NCI-H187 treated with DMSO at 0.1 percent for 48 hours (cell line): ENCODE data around the gene PCDHGB1.
"Not testable (repeated sequence)": the region's sequence is repeated elsewhere in the genome, so short reads cannot be mapped to it uniquely, and the experiment has no call there.

ENCODE experiments used
- DNase-seq: peaks from one replicate; lab custom pipeline; 2025; lab: John Stamatoyannopoulos, UW

Gene PCDHGB1

GRCh38 chr5:141383345-141383744, 33.4 kb downstream of the PCDHGB1 start:
- no peak for DNase-seq

- DNase-seq: no peak
These were observed 34.8 kb downstream of the PCDHGB1 start for GRCh38 chr5:141384471-141385267.

- not testable (repeated sequence) for DNase-seq
These were observed 37.8 kb downstream of the PCDHGB1 start, which contains the start of gene PCDHGB4 for GRCh38 chr5:141387557-141388311. PCDHGB4 (plus strand) TSS chr5:141387698; CDS start chr5:141387885, 187 bp downstream.

- DNase-seq: no peak
These were observed 38.8 kb downstream of the PCDHGB1 start for GRCh38 chr5:141388661-141389060.

DNA sequence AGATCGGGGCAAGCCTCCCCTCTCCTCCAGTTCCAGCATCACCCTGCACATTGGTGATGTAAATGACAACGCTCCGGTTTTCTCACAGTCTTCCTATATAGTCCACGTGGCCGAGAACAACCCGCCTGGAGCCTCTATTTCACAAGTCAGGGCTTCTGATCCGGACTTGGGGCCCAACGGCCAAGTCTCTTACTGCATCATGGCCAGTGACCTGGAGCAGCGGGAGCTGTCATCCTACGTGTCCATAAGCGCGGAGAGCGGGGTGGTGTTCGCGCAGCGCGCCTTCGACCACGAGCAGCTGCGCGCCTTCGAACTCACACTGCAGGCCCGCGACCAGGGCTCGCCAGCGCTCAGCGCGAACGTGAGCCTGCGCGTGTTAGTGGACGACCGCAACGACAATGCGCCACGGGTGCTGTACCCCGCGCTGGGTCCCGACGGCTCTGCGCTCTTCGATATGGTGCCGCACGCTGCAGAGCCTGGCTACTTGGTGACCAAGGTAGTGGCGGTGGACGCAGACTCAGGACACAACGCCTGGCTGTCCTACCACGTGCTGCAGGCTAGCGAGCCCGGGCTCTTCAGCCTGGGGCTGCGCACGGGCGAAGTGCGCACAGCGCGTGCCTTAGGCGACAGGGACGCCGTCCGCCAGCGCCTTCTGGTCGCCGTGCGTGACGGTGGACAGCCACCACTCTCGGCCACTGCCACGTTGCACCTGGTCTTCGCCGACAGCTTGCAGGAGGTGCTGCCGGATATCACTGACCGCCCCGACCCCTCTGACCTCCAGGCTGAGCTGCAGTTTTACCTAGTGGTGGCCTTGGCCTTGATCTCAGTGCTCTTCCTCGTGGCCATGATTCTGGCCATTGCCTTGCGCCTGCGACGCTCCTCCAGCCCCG, 39.5 kb downstream of the PCDHGB1 start:
- no peak for DNase-seq

DNA sequence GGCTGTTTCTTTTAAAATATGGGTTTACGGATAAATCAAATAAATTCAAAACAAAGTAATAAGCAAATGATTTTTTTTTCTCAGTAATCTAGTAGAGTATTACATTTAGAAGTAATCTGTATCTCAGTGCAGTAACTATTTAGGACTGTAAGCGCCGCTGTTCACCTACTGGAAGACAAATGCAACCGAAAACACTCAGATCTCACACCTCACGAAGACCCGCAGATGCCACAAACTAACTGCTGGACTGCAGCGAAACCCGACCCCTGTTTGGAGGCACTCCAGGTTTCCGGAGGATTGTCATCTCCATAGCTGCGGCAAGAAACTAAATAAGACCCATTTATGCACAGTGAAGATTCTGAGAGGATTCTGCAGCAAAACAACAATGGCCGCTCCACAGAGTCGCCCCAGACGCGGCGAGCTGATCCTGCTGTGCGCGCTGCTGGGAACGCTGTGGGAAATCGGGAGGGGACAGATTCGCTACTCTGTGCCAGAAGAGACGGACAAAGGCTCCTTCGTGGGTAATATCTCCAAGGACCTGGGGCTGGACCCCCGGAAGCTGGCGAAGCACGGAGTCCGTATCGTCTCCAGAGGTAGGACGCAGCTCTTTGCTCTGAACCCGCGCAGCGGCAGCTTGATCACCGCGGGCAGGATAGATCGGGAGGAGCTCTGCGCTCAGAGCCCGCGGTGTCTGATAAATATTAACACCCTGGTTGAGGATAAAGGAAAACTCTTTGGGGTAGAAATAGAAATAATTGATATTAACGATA, 42.7 kb downstream of the PCDHGB1 start, which contains the start of gene PCDHGA8:
Gene PCDHGA8 (plus strand): TSS at position 205 of the 770 bp plus-strand sequence. CDS start 181 bp downstream, at position 386.
- DNase-seq: no peak

- DNase-seq: no peak
These were observed 43.4 kb downstream of the PCDHGB1 start for GRCh38 chr5:141393267-141393666.

GRCh38 chr5:141394401-141395187, 44.7 kb downstream of the PCDHGB1 start:
- not testable (repeated sequence) for DNase-seq

GRCh38 chr5:141397756-141398551, 48.1 kb downstream of the PCDHGB1 start, which contains the start of gene PCDHGB5:
PCDHGB5 (plus strand) TSS chr5:141397947; CDS start chr5:141398128, 181 bp downstream.
- DNase-seq: peak; percentile 0

DNA sequence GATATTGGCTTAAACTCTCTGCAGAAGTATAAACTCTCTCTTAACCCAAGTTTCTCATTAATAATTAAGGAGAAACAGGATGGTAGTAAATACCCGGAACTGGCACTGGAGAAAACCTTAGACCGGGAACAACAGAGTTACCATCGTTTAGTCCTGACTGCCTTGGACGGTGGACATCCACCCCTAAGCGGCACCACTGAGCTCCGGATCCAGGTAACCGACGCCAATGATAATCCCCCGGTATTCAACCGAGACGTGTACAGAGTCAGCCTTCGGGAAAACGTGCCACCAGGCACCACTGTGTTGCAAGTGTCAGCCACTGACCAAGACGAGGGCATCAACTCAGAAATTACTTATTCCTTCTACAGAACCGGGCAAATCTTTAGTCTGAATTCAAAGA, 48.7 kb downstream of the PCDHGB1 start:
- no peak for DNase-seq

DNA sequence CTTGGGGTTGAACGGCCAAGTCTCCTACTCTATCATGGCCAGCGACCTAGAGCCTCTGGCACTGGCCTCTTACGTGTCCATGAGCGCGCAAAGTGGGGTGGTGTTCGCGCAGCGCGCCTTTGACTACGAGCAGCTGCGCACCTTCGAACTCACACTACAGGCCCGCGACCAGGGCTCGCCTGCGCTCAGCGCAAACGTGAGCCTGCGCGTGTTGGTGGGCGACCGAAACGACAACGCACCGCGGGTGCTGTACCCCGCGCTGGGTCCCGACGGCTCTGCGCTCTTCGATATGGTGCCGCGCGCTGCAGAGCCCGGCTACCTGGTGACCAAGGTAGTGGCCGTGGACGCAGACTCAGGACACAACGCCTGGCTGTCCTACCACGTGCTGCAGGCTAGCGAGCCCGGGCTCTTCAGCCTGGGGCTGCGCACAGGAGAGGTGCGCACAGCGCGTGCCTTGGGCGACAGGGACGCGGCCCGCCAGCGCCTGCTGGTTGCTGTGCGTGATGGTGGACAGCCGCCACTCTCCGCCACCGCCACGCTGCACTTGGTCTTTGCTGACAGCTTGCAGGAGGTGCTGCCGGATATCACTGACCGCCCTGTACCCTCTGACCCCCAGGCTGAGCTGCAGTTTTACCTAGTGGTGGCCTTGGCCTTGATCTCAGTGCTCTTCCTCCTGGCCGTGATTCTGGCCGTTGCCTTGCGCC, 49.8 kb downstream of the PCDHGB1 start:
- no peak for DNase-seq
